HepG2 (cell line): Measurements from ENCODE around the gene SLC38A3. TPM values are rescaled to one million over a fixed set of nuclear protein-coding genes. Genes with fewer than 3 reads are reported as not detected.

Experiments used
- BORCS8-MEF2B ChIP-seq: sonication (generic); formaldehyde crosslinking; IDR thresholded peaks from 2 replicates; pipeline ENCODE4 v1.8.0; 2022; ENCODE audit warnings: mild to moderate bottlenecking, missing genetic modification reagents
- CENPBD1 ChIP-seq: sonication (generic); formaldehyde crosslinking; IDR thresholded peaks from 2 replicates; pipeline ENCODE4 v1.8.0; 2022; ENCODE audit warnings: missing genetic modification reagents, low read depth, mild to moderate bottlenecking, borderline replicate concordance
- DMAP1 ChIP-seq: IDR thresholded peaks from 2 replicates; pipeline ENCODE4 v1.6.1; 2016
- ESRRA ChIP-seq: sonication (generic); formaldehyde crosslinking; IDR thresholded peaks from 2 replicates; pipeline ENCODE4 v1.5.1; 2020; ENCODE audit warnings: mild to moderate bottlenecking, low read depth, missing genetic modification reagents
- FOXA1 ChIP-seq, 2 experiments: fragments of 450-650 bp in 1 of 2; sonication (generic) in 1 of 2; formaldehyde crosslinking in 1 of 2; IDR thresholded peaks; 2 replicates each; pipeline versions ENCODE4 v1.4.0 to v1.6.1; 2016 to 2020; ENCODE audit warnings: missing genetic modification reagents in 1 of 2
- GMEB1 ChIP-seq: sonication (generic); formaldehyde crosslinking; IDR thresholded peaks from 2 replicates; pipeline ENCODE4 v1.5.1; 2020; ENCODE audit warnings: missing genetic modification reagents, mild to moderate bottlenecking, borderline replicate concordance
- GTF3A ChIP-seq: sonication (generic); formaldehyde crosslinking; conservative IDR thresholded peaks from 2 replicates; pipeline ENCODE4 v1.4.0; 2020; ENCODE audit warnings: mild to moderate bottlenecking, missing genetic modification reagents
- HINFP ChIP-seq: sonication (generic); formaldehyde crosslinking; IDR thresholded peaks from 2 replicates; pipeline ENCODE4 v1.4.0; 2020; ENCODE audit warnings: low read depth, mild to moderate bottlenecking, missing genetic modification reagents
- HOXD1 ChIP-seq: sonication (generic); formaldehyde crosslinking; IDR thresholded peaks from 2 replicates; pipeline ENCODE4 v1.5.0; 2020; ENCODE audit warnings: missing genetic modification reagents
- MBNL3 ChIP-seq: fragments of 250-450 bp; sonication (Bioruptor Pico); conservative IDR thresholded peaks from 2 replicates; pipeline ENCODE4 v1.8.0; 2022; ENCODE audit warnings: mild to moderate bottlenecking, inconsistent platforms
- MXI1 ChIP-seq: IDR thresholded peaks from 3 replicates; pipeline ENCODE4 v1.6.1; 2012; ENCODE audit warnings: low read depth, low read length, inconsistent platforms, borderline replicate concordance
- NR2C2 ChIP-seq: sonication (generic); formaldehyde crosslinking; IDR thresholded peaks from 2 replicates; pipeline ENCODE4 v1.4.0; 2020; ENCODE audit warnings: missing genetic modification reagents, mild to moderate bottlenecking, moderate library complexity, borderline replicate concordance
- PHF20 ChIP-seq: sonication (generic); formaldehyde crosslinking; IDR thresholded peaks from 2 replicates; pipeline ENCODE4 v1.5.0; 2020; ENCODE audit warnings: mild to moderate bottlenecking, missing genetic modification reagents
- POLR2A ChIP-seq, 2 experiments: IDR thresholded peaks; 2 replicates each; pipeline ENCODE4 v1.6.1; 2011; ENCODE audit warnings: low read depth in 2 of 2, low read length in 2 of 2, mild to moderate bottlenecking in 1 of 2, moderate library complexity in 1 of 2; ENCODE audit not compliant: insufficient read depth in 1 of 2
- SCMH1 ChIP-seq: sonication (generic); formaldehyde crosslinking; IDR thresholded peaks from 2 replicates; pipeline ENCODE4 v1.9.0; 2021; ENCODE audit warnings: missing genetic modification reagents, mild to moderate bottlenecking, borderline replicate concordance
- ZNF30 ChIP-seq: sonication (generic); formaldehyde crosslinking; IDR thresholded peaks from 2 replicates; pipeline ENCODE4 v1.5.0; 2020; ENCODE audit warnings: mild to moderate bottlenecking, missing genetic modification reagents
- ZNF343 ChIP-seq: sonication (generic); formaldehyde crosslinking; IDR thresholded peaks from 2 replicates; pipeline ENCODE4 v1.4.0; 2020; ENCODE audit warnings: mild to moderate bottlenecking, missing genetic modification reagents
- ZNF44 ChIP-seq: sonication (generic); formaldehyde crosslinking; IDR thresholded peaks from 2 replicates; pipeline ENCODE4 v1.5.1; 2020; ENCODE audit warnings: mild to moderate bottlenecking, missing genetic modification reagents
- ZNF644 ChIP-seq: IDR thresholded peaks from 2 replicates; pipeline ENCODE4 v1.6.1; 2016; ENCODE audit warnings: low read depth
- ZNF781 ChIP-seq: sonication (generic); formaldehyde crosslinking; IDR thresholded peaks from 2 replicates; pipeline ENCODE4 v1.5.1; 2020; ENCODE audit warnings: borderline replicate concordance, mild to moderate bottlenecking, missing genetic modification reagents; ENCODE audit errors: not compliant biosample characterization
- ZSCAN12 ChIP-seq: sonication (generic); formaldehyde crosslinking; IDR thresholded peaks from 2 replicates; pipeline ENCODE4 v1.9.0; 2021; ENCODE audit warnings: mild to moderate bottlenecking, missing genetic modification reagents
- polyA plus RNA-seq, 8 experiments: library from polyadenylated mRNA; depleted of rRNA in 3 of 8; stranded (reverse) in 7 of 8; unstranded in 1 of 8; fragments of >200 nt; fragmentation: Illumina TruSeq in 4 of 8; extraction: Trizol in 4 of 8; gene quantifications; 2 replicates each; pipeline versions ENCODE4 v1.2.1 to v1.2.3, GENCODE V29; 2011 to 2016; ENCODE audit warnings: low read depth in 4 of 8, missing spikeins in 1 of 8, mixed read lengths in 1 of 8; ENCODE audit not compliant: insufficient read depth in 1 of 8
- total RNA-seq, 5 experiments: library from RNA; depleted of rRNA; stranded (reverse); fragments of >200 nt; fragmentation: Illumina TruSeq; extraction: Trizol; gene quantifications; 2 replicates each; pipeline ENCODE4 v1.2.3, GENCODE V29; 2016; ENCODE audit warnings: low read depth in 1 of 5
- TF ChIP-seq, protein P1 (sequence below): sonication (generic); formaldehyde crosslinking; IDR thresholded peaks from 2 replicates; pipeline ENCODE4 v1.8.1; 2022; ENCODE audit warnings: low read depth, mild to moderate bottlenecking, missing genetic modification reagents
- TF ChIP-seq, protein P2 (sequence below): sonication (generic); formaldehyde crosslinking; IDR thresholded peaks from 2 replicates; pipeline ENCODE4 v1.4.0; 2020; ENCODE audit warnings: mild to moderate bottlenecking, missing genetic modification reagents, borderline replicate concordance

SLC38A3 gene
- total and polyA plus RNA-seq, 2 of the 13 experiments (the other 11 are each of a cell fraction or from before 2014, with no cell fraction given), result 29.8 to 164 TPM

DNA sequence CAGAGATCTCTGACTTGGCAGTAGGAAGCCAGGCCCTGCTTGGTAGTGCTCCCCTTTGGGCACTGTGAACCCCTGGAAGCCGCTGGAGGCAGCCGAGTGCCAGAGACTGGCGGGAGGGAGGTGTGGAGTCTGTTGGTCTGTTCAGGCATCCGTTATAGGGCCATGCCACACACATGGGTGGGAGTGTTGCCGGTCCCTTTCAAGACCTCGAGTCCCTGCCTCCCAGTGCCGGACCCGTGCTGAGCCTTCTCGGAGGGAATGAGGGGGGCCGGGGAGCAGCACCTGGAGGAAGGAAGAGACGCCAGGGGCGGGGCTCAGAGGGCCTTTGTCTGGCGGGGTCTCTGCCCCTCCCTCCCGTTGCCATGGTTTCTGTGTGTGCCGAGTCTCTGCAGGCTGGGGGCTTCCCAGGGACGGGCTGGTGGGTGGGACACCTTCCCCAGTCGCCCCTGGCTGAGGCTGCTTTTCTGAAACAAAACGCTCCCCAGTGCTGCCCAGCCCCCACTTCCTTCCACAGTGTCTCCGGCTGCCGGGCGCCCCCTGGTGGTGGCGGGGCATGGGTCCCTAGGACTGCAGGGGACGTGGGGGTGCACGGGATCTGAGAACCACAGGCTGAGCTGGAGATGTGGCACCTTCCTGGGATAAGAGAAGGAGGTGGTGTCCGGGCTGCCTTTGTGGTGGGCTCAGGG lies 40.9 kb downstream of the SLC38A3 start (continued):
- TF ChIP-seq CENPBD1 (CRISPR knock-in tag) (no peak), FOXA1 (IDR thresholded peaks at IDR 0.05) (no peak), FOXA1 (CRISPR knock-in tag; IDR thresholded peaks at IDR 0.05) (no peak), GTF3A (CRISPR knock-in tag) (no peak), ZNF644 (CRISPR knock-in tag) (no peak), ESRRA (CRISPR knock-in tag) (no peak; the same call in 1 of the 2 replicates), ZSCAN12 (CRISPR knock-in tag) (no peak), BORCS8-MEF2B (CRISPR knock-in tag) (no peak), NR2C2 (CRISPR knock-in tag) (no peak), HINFP (CRISPR knock-in tag) (no peak), DMAP1 (0 out of 2 replicates have a peak, but pooled peaks have one; percentile 53), ZNF781 (peak; percentile 87), HOXD1 (CRISPR knock-in tag) (no peak), POLR2A (IDR thresholded peaks at IDR 0.05; ENCODE audit: insufficient read depth in 1 of 2, low read depth in 2 of 2, low read length in 2 of 2) (no peak), GMEB1 (CRISPR knock-in tag) (no peak), ZNF30 (CRISPR knock-in tag) (no peak), PHF20 (peak; percentile 46; the same call in 1 of the 2 replicates), MXI1 (no peak), MBNL3 (no peak), ZNF44 (CRISPR knock-in tag) (no peak), SCMH1 (CRISPR knock-in tag) (no peak), ZNF343 (CRISPR knock-in tag) (no peak)
- TF ChIP-seq, protein P1, sequence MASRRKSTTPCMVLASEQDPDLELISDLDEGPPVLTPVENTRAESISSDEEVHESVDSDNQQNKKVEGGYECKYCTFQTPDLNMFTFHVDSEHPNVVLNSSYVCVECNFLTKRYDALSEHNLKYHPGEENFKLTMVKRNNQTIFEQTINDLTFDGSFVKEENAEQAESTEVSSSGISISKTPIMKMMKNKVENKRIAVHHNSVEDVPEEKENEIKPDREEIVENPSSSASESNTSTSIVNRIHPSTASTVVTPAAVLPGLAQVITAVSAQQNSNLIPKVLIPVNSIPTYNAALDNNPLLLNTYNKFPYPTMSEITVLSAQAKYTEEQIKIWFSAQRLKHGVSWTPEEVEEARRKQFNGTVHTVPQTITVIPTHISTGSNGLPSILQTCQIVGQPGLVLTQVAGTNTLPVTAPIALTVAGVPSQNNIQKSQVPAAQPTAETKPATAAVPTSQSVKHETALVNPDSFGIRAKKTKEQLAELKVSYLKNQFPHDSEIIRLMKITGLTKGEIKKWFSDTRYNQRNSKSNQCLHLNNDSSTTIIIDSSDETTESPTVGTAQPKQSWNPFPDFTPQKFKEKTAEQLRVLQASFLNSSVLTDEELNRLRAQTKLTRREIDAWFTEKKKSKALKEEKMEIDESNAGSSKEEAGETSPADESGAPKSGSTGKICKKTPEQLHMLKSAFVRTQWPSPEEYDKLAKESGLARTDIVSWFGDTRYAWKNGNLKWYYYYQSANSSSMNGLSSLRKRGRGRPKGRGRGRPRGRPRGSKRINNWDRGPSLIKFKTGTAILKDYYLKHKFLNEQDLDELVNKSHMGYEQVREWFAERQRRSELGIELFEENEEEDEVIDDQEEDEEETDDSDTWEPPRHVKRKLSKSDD, result no peak
- TF ChIP-seq, protein P2, sequence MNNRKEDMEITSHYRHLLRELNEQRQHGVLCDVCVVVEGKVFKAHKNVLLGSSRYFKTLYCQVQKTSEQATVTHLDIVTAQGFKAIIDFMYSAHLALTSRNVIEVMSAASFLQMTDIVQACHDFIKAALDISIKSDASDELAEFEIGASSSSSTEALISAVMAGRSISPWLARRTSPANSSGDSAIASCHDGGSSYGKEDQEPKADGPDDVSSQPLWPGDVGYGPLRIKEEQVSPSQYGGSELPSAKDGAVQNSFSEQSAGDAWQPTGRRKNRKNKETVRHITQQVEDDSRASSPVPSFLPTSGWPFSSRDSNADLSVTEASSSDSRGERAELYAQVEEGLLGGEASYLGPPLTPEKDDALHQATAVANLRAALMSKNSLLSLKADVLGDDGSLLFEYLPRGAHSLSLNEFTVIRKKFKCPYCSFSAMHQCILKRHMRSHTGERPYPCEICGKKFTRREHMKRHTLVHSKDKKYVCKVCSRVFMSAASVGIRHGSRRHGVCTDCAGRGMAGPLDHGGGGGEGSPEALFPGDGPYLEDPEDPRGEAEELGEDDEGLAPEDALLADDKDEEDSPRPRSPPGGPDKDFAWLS, result no peak
